H1 (cell line): ENCODE data around the gene USPL1. TPM values are rescaled to one million over a fixed set of nuclear protein-coding genes. Genes with fewer than 3 reads are reported as not detected.

ENCODE experiments used
- BACH1 ChIP-seq: IDR thresholded peaks from 2 replicates; pipeline ENCODE4 v1.6.1; 2012; ENCODE audit warnings: low read length, improper control_type of control experiment
- BRCA1 ChIP-seq: IDR thresholded peaks from 2 replicates; pipeline ENCODE4 v1.6.1; 2012; ENCODE audit warnings: low read depth, low read length, improper control_type of control experiment
- CHD2 ChIP-seq: IDR thresholded peaks from 2 replicates; pipeline ENCODE4 v1.6.1; 2012; ENCODE audit warnings: low read length, improper control_type of control experiment
- EGR1 ChIP-seq: IDR thresholded peaks from 2 replicates; pipeline ENCODE4 v1.6.1; 2011; ENCODE audit warnings: low read depth, low read length, borderline replicate concordance
- EZH2 ChIP-seq: fragments of 200-600 bp; sonication (generic); IDR thresholded peaks from 2 replicates; pipeline ENCODE4 v1.7.1; 2012; ENCODE audit warnings: low read depth, mild to moderate bottlenecking, moderate library complexity, low read length, inconsistent platforms; ENCODE audit not compliant: severe bottlenecking
- GABPA ChIP-seq: IDR thresholded peaks from 2 replicates; pipeline ENCODE4 v1.6.1; 2011; ENCODE audit warnings: mild to moderate bottlenecking, low read length, moderate library complexity, borderline replicate concordance; ENCODE audit not compliant: insufficient read depth
- JUN ChIP-seq: IDR thresholded peaks from 2 replicates; pipeline ENCODE4 v1.6.1; 2011; ENCODE audit warnings: low read depth, mild to moderate bottlenecking, improper control_type of control experiment, low read length
- JUND ChIP-seq: IDR thresholded peaks from 2 replicates; pipeline ENCODE4 v1.6.1; 2011; ENCODE audit warnings: mild to moderate bottlenecking, improper control_type of control experiment, low read length
- NRF1 ChIP-seq: IDR thresholded peaks from 2 replicates; pipeline ENCODE4 v1.6.1; 2011; ENCODE audit warnings: mild to moderate bottlenecking, low read depth, low read length, improper control_type of control experiment
- POU5F1 ChIP-seq: IDR thresholded peaks from 2 replicates; pipeline ENCODE4 v1.6.1; 2011; ENCODE audit warnings: low read depth, mild to moderate bottlenecking, low read length, moderate library complexity
- USF2 ChIP-seq: IDR thresholded peaks from 2 replicates; pipeline ENCODE4 v1.6.1; 2011; ENCODE audit warnings: low read length, improper control_type of control experiment
- polyA plus RNA-seq, 7 experiments: library from polyadenylated mRNA; depleted of rRNA in 3 of 7; stranded (reverse) in 5 of 7; unstranded in 2 of 7; fragments of >200 nt in 5 of 7; fragments of 200-250 nt in 2 of 7; gene quantifications; 1 replicate in 5 of 7; 2 replicates in 1 of 7; 4 replicates in 1 of 7; pipeline versions ENCODE4 v1.2.1 to v1.2.3, GENCODE V29; 2011 to 2013; ENCODE audit warnings: missing spikeins in 2 of 7, mixed read lengths in 2 of 7
- total RNA-seq: library from RNA; stranded (reverse); fragmentation: NEBNext Ultra II Directional; extraction: Animal tissue kit (Norgen Biotek cat#: 25700); gene quantifications from 2 replicates; pipeline ENCODE4 v1.2.1, GENCODE V29; 2021
- TF ChIP-seq, protein P1 (sequence below): fragments of 300-600 bp; sonication (generic); IDR thresholded peaks from 2 replicates; pipeline ENCODE4 v1.7.1; 2012; ENCODE audit warnings: low read length, moderate library complexity, mild to moderate bottlenecking, inconsistent platforms; ENCODE audit not compliant: insufficient replicate concordance

Gene USPL1
- total and polyA plus RNA-seq, 2 of the 8 experiments (the other 6 are each of a cell fraction or from before 2014, with no cell fraction given): 6.3 to 17.1 TPM

DNA sequence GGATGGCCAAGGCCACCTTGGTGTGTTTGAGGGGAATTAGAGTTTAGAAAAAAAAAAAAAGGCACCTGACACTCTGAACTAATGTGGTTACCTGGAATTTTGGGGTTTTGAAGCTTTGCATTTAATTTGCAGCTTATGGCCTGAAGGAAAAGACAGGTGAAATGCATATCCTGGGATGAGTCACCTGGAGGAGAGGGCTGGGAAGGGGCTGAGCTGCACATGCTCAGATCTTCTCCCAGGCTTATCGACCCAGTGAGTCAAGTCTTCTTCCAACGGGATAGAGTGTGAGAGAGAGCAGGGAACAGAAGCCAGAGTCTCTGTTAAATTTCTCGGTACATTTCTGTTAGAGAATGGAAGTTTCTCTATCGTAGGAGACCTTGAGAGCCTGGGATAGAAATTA is 88.0 kb downstream of the USPL1 start (continued):
- TF ChIP-seq, protein P1, sequence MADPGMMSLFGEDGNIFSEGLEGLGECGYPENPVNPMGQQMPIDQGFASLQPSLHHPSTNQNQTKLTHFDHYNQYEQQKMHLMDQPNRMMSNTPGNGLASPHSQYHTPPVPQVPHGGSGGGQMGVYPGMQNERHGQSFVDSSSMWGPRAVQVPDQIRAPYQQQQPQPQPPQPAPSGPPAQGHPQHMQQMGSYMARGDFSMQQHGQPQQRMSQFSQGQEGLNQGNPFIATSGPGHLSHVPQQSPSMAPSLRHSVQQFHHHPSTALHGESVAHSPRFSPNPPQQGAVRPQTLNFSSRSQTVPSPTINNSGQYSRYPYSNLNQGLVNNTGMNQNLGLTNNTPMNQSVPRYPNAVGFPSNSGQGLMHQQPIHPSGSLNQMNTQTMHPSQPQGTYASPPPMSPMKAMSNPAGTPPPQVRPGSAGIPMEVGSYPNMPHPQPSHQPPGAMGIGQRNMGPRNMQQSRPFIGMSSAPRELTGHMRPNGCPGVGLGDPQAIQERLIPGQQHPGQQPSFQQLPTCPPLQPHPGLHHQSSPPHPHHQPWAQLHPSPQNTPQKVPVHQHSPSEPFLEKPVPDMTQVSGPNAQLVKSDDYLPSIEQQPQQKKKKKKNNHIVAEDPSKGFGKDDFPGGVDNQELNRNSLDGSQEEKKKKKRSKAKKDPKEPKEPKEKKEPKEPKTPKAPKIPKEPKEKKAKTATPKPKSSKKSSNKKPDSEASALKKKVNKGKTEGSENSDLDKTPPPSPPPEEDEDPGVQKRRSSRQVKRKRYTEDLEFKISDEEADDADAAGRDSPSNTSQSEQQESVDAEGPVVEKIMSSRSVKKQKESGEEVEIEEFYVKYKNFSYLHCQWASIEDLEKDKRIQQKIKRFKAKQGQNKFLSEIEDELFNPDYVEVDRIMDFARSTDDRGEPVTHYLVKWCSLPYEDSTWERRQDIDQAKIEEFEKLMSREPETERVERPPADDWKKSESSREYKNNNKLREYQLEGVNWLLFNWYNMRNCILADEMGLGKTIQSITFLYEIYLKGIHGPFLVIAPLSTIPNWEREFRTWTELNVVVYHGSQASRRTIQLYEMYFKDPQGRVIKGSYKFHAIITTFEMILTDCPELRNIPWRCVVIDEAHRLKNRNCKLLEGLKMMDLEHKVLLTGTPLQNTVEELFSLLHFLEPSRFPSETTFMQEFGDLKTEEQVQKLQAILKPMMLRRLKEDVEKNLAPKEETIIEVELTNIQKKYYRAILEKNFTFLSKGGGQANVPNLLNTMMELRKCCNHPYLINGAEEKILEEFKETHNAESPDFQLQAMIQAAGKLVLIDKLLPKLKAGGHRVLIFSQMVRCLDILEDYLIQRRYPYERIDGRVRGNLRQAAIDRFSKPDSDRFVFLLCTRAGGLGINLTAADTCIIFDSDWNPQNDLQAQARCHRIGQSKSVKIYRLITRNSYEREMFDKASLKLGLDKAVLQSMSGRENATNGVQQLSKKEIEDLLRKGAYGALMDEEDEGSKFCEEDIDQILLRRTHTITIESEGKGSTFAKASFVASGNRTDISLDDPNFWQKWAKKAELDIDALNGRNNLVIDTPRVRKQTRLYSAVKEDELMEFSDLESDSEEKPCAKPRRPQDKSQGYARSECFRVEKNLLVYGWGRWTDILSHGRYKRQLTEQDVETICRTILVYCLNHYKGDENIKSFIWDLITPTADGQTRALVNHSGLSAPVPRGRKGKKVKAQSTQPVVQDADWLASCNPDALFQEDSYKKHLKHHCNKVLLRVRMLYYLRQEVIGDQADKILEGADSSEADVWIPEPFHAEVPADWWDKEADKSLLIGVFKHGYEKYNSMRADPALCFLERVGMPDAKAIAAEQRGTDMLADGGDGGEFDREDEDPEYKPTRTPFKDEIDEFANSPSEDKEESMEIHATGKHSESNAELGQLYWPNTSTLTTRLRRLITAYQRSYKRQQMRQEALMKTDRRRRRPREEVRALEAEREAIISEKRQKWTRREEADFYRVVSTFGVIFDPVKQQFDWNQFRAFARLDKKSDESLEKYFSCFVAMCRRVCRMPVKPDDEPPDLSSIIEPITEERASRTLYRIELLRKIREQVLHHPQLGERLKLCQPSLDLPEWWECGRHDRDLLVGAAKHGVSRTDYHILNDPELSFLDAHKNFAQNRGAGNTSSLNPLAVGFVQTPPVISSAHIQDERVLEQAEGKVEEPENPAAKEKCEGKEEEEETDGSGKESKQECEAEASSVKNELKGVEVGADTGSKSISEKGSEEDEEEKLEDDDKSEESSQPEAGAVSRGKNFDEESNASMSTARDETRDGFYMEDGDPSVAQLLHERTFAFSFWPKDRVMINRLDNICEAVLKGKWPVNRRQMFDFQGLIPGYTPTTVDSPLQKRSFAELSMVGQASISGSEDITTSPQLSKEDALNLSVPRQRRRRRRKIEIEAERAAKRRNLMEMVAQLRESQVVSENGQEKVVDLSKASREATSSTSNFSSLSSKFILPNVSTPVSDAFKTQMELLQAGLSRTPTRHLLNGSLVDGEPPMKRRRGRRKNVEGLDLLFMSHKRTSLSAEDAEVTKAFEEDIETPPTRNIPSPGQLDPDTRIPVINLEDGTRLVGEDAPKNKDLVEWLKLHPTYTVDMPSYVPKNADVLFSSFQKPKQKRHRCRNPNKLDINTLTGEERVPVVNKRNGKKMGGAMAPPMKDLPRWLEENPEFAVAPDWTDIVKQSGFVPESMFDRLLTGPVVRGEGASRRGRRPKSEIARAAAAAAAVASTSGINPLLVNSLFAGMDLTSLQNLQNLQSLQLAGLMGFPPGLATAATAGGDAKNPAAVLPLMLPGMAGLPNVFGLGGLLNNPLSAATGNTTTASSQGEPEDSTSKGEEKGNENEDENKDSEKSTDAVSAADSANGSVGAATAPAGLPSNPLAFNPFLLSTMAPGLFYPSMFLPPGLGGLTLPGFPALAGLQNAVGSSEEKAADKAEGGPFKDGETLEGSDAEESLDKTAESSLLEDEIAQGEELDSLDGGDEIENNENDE: no peak
- TF ChIP-seq USF2 (no peak), JUND (no peak), BACH1 (no peak), CHD2 (no peak), POU5F1 (no peak), GABPA (no peak), NRF1 (no peak), BRCA1 (no peak), EGR1 (no peak), JUN (no peak), EZH2 (no peak)
